Umbilical cord (tissue), 2 donors: ENCODE data around the gene COX4I1. TPM values are rescaled to one million over a fixed set of nuclear protein-coding genes. Genes with fewer than 3 reads are reported as not detected.
A peak's percentile ranks its signal among the peaks of the same experiment; 100 is the strongest.

Experiments used
- DNase-seq: peaks from one replicate; pipeline ENCODE4 v3.0.0-alpha.2; 2015; ENCODE audit warnings: low spot score
- total RNA-seq: library from RNA; depleted of rRNA; stranded (reverse); fragments of >200 nt; gene quantifications from one replicate; pipeline ENCODE4 v1.2.3, GENCODE V29; 2014; ENCODE audit warnings: low replicate concordance; ENCODE audit not compliant: insufficient read depth

COX4I1 gene
- total RNA-seq, 1 donor from 2014 or later = 180 TPM

GRCh38 chr16:85840801-85841200, 41.3 kb downstream of the COX4I1 start:
- DNase-seq = no peak

GRCh38 chr16:85842435-85842834, 42.9 kb downstream of the COX4I1 start:
- no peak for DNase-seq

- no peak for DNase-seq
These were observed 43.4 kb downstream of the COX4I1 start for GRCh38 chr16:85842848-85843247.

GRCh38 chr16:85843471-85844168, 44.1 kb downstream of the COX4I1 start:
- no peak for DNase-seq

GRCh38 chr16:85844169-85844481, 44.6 kb downstream of the COX4I1 start:
- DNase-seq = no peak

GRCh38 chr16:85844786-85845185, 45.3 kb downstream of the COX4I1 start:
- peak; percentile 65 for DNase-seq

GRCh38 chr16:85845266-85845665, 45.8 kb downstream of the COX4I1 start:
- no peak for DNase-seq

GRCh38 chr16:85846461-85846860, 47.0 kb downstream of the COX4I1 start:
- no peak for DNase-seq

GRCh38 chr16:85847036-85847435, 47.5 kb downstream of the COX4I1 start:
- no peak for DNase-seq

GRCh38 chr16:85847681-85848601, 48.4 kb downstream of the COX4I1 start:
- DNase-seq = no peak

- DNase-seq = no peak
These were observed 49.5 kb downstream of the COX4I1 start for GRCh38 chr16:85848986-85849385.

GRCh38 chr16:85849388-85849787, 49.9 kb downstream of the COX4I1 start:
- no peak for DNase-seq

GRCh38 chr16:85850344-85850880, 50.9 kb downstream of the COX4I1 start:
- no peak for DNase-seq

- no peak for DNase-seq
These were observed 51.7 kb downstream of the COX4I1 start for GRCh38 chr16:85851034-85851785.

- DNase-seq = peak; percentile 42
These were observed 54.4 kb downstream of the COX4I1 start for GRCh38 chr16:85853547-85854545.

GRCh38 chr16:85854935-85855334, 55.4 kb downstream of the COX4I1 start:
- no peak for DNase-seq

- no peak for DNase-seq
These were observed 56.6 kb downstream of the COX4I1 start for GRCh38 chr16:85856079-85856478.

- DNase-seq = no peak
These were observed 57.1 kb downstream of the COX4I1 start for GRCh38 chr16:85856585-85856984.
